Measurements from ENCODE around the gene B3GNT9.
A peak's percentile ranks its signal among the peaks of the same experiment; 100 is the strongest.

The B3GNT9 gene

GRCh38 chr16:67150833-67151396, at the start of gene B3GNT9:
Gene B3GNT9, minus strand, starts transcription at chr16:67150998. Its CDS starts 513 bp downstream, at chr16:67150485.
- peak; percentile 60 for DNase-seq

GRCh38 chr16:67200491-67200890, 49.7 kb upstream of the B3GNT9 start:
- DNase-seq: no peak

GRCh38 chr16:67199808-67200198, 49.0 kb upstream of the B3GNT9 start:
- no peak for DNase-seq

GRCh38 chr16:67199011-67199807, 48.4 kb upstream of the B3GNT9 start, which contains the start of gene ELMO3:
Gene ELMO3, plus strand, starts transcription at chr16:67199131. Its CDS starts 196 bp downstream, at chr16:67199327.
- no peak for DNase-seq

- DNase-seq: peak; percentile 83
Observed at GRCh38 chr16:67198238-67198734, 47.5 kb upstream of the B3GNT9 start.

- DNase-seq: no peak
Observed at GRCh38 chr16:67197704-67198103, 46.9 kb upstream of the B3GNT9 start.

GRCh38 chr16:67196881-67197280, 46.1 kb upstream of the B3GNT9 start:
- no peak for DNase-seq

GRCh38 chr16:67195676-67196075, 44.9 kb upstream of the B3GNT9 start:
- no peak for DNase-seq

GRCh38 chr16:67194260-67194659, 43.5 kb upstream of the B3GNT9 start:
- peak; percentile 68 for DNase-seq

GRCh38 chr16:67193536-67193935, 42.7 kb upstream of the B3GNT9 start:
- DNase-seq: no peak

- no peak for DNase-seq
Observed at GRCh38 chr16:67192781-67193361, 42.1 kb upstream of the B3GNT9 start.

- DNase-seq: peak; percentile 97
Observed at GRCh38 chr16:67191995-67192681, 41.3 kb upstream of the B3GNT9 start, which contains the start of gene E2F4. Gene E2F4, plus strand, starts transcription at chr16:67192155. Its CDS starts 73 bp downstream, at chr16:67192228.

- no peak for DNase-seq
Observed at GRCh38 chr16:67191411-67191994, 40.7 kb upstream of the B3GNT9 start.

- DNase-seq: no peak
Observed at GRCh38 chr16:67190448-67191399, 39.9 kb upstream of the B3GNT9 start.

GRCh38 chr16:67190041-67190440, 39.2 kb upstream of the B3GNT9 start, which contains the start of gene EXOC3L1:
Gene EXOC3L1, minus strand, starts transcription at chr16:67190136. Its CDS starts 460 bp downstream, at chr16:67189676.
- DNase-seq: no peak

GRCh38 chr16:67188798-67189197, 38.0 kb upstream of the B3GNT9 start:
- DNase-seq: no peak

- no peak for DNase-seq
Observed at GRCh38 chr16:67188323-67188722, 37.5 kb upstream of the B3GNT9 start.

- no peak for DNase-seq
Observed at GRCh38 chr16:67187175-67187890, 36.5 kb upstream of the B3GNT9 start.

GRCh38 chr16:67186550-67186950, 35.8 kb upstream of the B3GNT9 start:
- no peak for DNase-seq

GRCh38 chr16:67185651-67186134, 34.9 kb upstream of the B3GNT9 start:
- DNase-seq: no peak
